KMS-11 (cell line): Measurements from ENCODE around the gene TTLL7.

Experiments used
- H2AFZ ChIP-seq: fragments of 200-600 bp; sonication (generic); 2 replicates; pipeline ENCODE4 v1.6.1; 2016; ENCODE audit warnings: antibody characterized with exemption, mixed run types, low read depth
- H3K27ac ChIP-seq: fragments of 200-600 bp; sonication (generic); 2 replicates; pipeline ENCODE4 v1.6.1; 2016; ENCODE audit warnings: mild to moderate bottlenecking, mixed run types
- H3K27me3 ChIP-seq: fragments of 200-600 bp; sonication (generic); 2 replicates; pipeline ENCODE4 v1.6.1; 2017; ENCODE audit warnings: mild to moderate bottlenecking, low read depth, mixed run types, moderate library complexity; ENCODE audit not compliant: insufficient read depth
- H3K36me3 ChIP-seq: fragments of 200-600 bp; sonication (generic); 2 replicates; pipeline ENCODE4 v1.6.1; 2017; ENCODE audit warnings: mild to moderate bottlenecking, mixed run types; ENCODE audit not compliant: insufficient read depth
- H3K4me1 ChIP-seq: fragments of 200-600 bp; sonication (generic); 2 replicates; pipeline ENCODE4 v1.6.1; 2016; ENCODE audit warnings: mild to moderate bottlenecking, low read depth, mixed run types; ENCODE audit not compliant: poor library complexity, severe bottlenecking
- H3K4me2 ChIP-seq: fragments of 200-600 bp; sonication (generic); 2 replicates; pipeline ENCODE4 v1.7.0; 2016; ENCODE audit warnings: mild to moderate bottlenecking, mixed run types
- H3K4me3 ChIP-seq: fragments of 200-600 bp; sonication (generic); IDR thresholded peaks from 2 replicates; pipeline ENCODE4 v1.6.1; 2017; ENCODE audit warnings: low read depth, low read length, mixed read lengths; ENCODE audit not compliant: insufficient read depth
- H3K79me2 ChIP-seq: fragments of 200-600 bp; sonication (generic); 2 replicates; pipeline ENCODE4 v1.6.1; 2016; ENCODE audit warnings: low read depth, mixed run types; ENCODE audit not compliant: insufficient read depth
- H3K9ac ChIP-seq: fragments of 200-600 bp; sonication (generic); 2 replicates; pipeline ENCODE4 v1.6.1; 2016; ENCODE audit warnings: mild to moderate bottlenecking, mixed run types
- H4K20me1 ChIP-seq: fragments of 200-600 bp; sonication (generic); 2 replicates; pipeline ENCODE4 v1.6.1; 2016; ENCODE audit warnings: mild to moderate bottlenecking, mixed run types; ENCODE audit not compliant: insufficient read depth
- TF ChIP-seq, protein P1 (sequence below): fragments of 200-600 bp; sonication (generic); conservative IDR thresholded peaks from 2 replicates; pipeline ENCODE4 v1.6.1; 2017; ENCODE audit warnings: low read depth, mild to moderate bottlenecking, antibody characterized with exemption, low read length, moderate library complexity, mixed read lengths

The TTLL7 gene

DNA sequence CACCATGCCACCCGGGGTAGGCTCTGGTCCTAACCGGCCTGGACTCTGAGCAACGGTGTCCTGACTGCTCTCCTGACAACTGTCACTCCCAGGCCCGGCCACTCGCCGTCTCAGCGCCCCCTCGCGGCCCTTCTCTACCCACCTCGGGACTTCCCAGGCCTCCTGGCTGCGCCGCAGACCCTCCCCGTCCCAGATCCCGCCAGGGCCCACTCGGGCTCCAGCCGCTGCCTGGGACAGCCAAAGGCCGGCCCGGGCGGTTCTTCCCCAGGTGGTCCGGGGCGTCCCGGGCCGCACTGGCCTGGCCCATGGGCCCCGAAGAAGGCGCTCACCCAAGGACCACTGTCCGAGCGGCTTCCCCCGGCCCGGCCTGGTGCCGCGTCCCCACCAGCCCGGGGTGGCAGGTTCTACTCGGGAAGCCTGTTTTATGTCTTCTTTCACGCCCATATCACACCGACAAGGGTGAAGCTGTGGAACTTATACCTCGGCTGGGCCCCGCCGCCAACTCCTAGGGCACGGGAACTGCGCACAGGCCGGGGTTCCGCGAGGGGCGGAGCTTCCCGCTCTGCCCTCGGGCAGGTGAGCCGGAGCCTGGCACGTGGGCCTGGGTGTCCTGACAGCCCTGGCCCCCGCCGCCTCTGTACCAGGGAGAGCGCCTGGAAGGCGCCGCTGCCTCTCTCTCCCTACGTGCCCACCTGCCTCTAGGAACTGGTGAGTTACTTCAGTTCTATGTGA lies 138.3 kb downstream of the TTLL7 start:
- Histone ChIP-seq H3K4me2 (peak overlapping the region; percentile 45), H3K27ac (peak overlapping the region; percentile 32; the same call in 1 of the 2 replicates), H4K20me1 (no peaks in the 10 kb centered on the region), H3K4me3 (peak overlapping the region; percentile 54), H3K36me3 (no peaks in the 10 kb centered on the region), H3K27me3 (no peaks in the 10 kb centered on the region), H3K79me2 (no peaks in the 10 kb centered on the region), H3K9ac (peak overlapping the region; percentile 73), H3K4me1 (peaks cover 4% of the 10 kb centered on the region), H2AFZ (peak overlapping the region; percentile 95)
- TF ChIP-seq, protein P1, sequence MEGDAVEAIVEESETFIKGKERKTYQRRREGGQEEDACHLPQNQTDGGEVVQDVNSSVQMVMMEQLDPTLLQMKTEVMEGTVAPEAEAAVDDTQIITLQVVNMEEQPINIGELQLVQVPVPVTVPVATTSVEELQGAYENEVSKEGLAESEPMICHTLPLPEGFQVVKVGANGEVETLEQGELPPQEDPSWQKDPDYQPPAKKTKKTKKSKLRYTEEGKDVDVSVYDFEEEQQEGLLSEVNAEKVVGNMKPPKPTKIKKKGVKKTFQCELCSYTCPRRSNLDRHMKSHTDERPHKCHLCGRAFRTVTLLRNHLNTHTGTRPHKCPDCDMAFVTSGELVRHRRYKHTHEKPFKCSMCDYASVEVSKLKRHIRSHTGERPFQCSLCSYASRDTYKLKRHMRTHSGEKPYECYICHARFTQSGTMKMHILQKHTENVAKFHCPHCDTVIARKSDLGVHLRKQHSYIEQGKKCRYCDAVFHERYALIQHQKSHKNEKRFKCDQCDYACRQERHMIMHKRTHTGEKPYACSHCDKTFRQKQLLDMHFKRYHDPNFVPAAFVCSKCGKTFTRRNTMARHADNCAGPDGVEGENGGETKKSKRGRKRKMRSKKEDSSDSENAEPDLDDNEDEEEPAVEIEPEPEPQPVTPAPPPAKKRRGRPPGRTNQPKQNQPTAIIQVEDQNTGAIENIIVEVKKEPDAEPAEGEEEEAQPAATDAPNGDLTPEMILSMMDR = peak; percentile 64

DNA sequence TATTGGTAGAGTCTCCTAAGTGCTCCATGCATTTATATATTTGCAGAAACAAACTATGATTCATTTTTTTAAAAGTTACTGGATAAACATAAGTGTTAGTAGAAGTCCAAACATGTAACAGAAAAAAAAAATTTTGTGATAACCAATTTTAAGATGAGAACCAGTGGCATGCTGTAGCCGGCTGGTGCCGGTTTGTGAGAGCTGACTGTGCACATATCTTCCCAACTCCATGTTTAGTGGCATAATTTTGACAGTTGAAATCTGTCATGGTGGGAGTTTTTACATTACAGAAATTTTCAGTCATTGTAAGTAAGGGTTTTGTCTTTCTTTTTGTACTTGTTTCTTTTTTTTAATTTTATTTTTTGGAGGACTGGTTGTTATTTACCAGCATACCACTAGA lies 141.2 kb downstream of the TTLL7 start:
- H2AFZ ChIP-seq = no peak overlapping the region
- peaks cover 4% of the 10 kb centered on the region for H3K4me1 ChIP-seq
- no peaks in the 10 kb centered on the region for H3K27me3 ChIP-seq
- H3K36me3 ChIP-seq = no peaks in the 10 kb centered on the region
- no peaks in the 10 kb centered on the region for H3K79me2 ChIP-seq
- no peak overlapping the region for H3K9ac ChIP-seq
- no peak overlapping the region for H3K27ac ChIP-seq
- H3K4me2 ChIP-seq = no peak overlapping the region
- H4K20me1 ChIP-seq = no peaks in the 10 kb centered on the region
- TF ChIP-seq, protein P1 = no peak
- no peak overlapping the region for H3K4me3 ChIP-seq

DNA sequence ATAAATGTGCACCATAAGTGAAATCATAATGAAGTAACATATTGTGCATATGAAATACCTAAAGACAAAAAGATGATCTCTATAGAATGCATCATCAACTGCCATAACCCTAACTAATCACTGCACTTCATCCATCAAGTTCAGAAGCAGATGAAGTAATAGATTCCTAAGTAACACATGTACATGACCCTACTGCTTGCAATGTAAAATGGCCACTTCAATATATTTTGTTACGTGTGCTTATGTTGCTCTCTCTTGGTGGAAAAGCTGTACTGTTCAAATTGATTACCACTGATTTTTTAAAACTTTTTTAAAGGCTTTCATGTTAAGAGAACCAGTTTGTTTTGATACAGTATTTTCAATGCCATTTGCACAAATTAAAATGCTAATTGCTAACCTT lies 141.8 kb downstream of the TTLL7 start:
- H4K20me1 ChIP-seq = no peaks in the 10 kb centered on the region
- no peaks in the 10 kb centered on the region for H3K79me2 ChIP-seq
- H3K4me1 ChIP-seq = peaks cover 4% of the 10 kb centered on the region
- H3K27ac ChIP-seq = no peak overlapping the region
- H3K4me3 ChIP-seq = no peak overlapping the region
- H3K36me3 ChIP-seq = no peaks in the 10 kb centered on the region
- TF ChIP-seq, protein P1 = no peak
- H3K27me3 ChIP-seq = no peaks in the 10 kb centered on the region
- no peak overlapping the region for H2AFZ ChIP-seq
- no peak overlapping the region for H3K9ac ChIP-seq
- no peak overlapping the region for H3K4me2 ChIP-seq

DNA sequence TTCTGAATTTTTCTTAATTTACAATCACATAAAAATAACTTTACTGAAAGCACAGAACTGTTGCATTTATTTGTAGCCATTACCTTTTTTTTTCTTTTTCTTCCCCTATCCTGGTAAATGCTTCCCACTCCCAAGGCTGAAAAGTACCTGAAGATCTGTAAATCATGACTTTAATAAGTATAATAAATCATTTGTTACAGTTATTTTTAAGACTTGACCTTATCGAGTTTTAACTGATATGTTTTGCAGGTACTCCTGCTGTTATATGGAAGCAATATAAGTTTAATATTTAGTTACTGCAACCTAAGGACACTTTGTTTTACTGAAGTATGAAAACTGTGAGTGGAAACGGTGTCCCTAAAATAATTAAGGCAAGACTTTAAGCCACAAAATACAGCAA lies 142.6 kb downstream of the TTLL7 start:
- no peak overlapping the region for H3K27ac ChIP-seq
- TF ChIP-seq, protein P1 = no peak

More for the DNA sequence above, 142.6 kb downstream of the TTLL7 start:
- Histone ChIP-seq H3K4me2 (no peak overlapping the region), H3K27me3 (no peaks in the 10 kb centered on the region), H4K20me1 (no peaks in the 10 kb centered on the region), H2AFZ (no peak overlapping the region), H3K4me1 (peaks cover 3% of the 10 kb centered on the region), H3K79me2 (no peaks in the 10 kb centered on the region), H3K4me3 (no peak overlapping the region), H3K36me3 (no peaks in the 10 kb centered on the region), H3K9ac (no peak overlapping the region)
